ENCODE data around the gene LIM2. TPM values are rescaled to one million over a fixed set of nuclear protein-coding genes. Genes with fewer than 3 reads are reported as not detected.
"Not testable (repeated sequence)": the region's sequence is repeated elsewhere in the genome, so short reads cannot be mapped to it uniquely, and the experiment has no call there.

Gene LIM2
- polyA plus RNA-seq (2013, experiment 1 of 2) = not detected
- polyA plus RNA-seq (2013, experiment 2 of 2) = not detected

GRCh38 chr19:51387924-51388389 lies at the start of gene LIM2:
Gene LIM2, minus strand, starts transcription at chr19:51387974. Its CDS starts 531 bp downstream, at chr19:51387443.
- Histone ChIP-seq H3K9ac (ENCODE audit: low read depth, low read length) (no peak within 1 kb of the TSS), H3K9me3 (ENCODE audit: insufficient read depth, low read depth, low read length) (no peaks in the 10 kb centered on the region), H3K36me3 (ENCODE audit: insufficient read depth, low read length) (no peaks in the 10 kb centered on the region), H3K4me3 (ENCODE audit: low read length) (no peak within 1 kb of the TSS), H3K27ac (ENCODE audit: low read depth, low read length) (no peak within 1 kb of the TSS), H3K27me3 (ENCODE audit: insufficient read depth, low read length) (no peaks in the 10 kb centered on the region), H3K4me1 (ENCODE audit: insufficient read depth, low read length) (no peaks in the 10 kb centered on the region)
- WGBS = 92% methylated on average over 15 of the region's 15 CpGs

DNA sequence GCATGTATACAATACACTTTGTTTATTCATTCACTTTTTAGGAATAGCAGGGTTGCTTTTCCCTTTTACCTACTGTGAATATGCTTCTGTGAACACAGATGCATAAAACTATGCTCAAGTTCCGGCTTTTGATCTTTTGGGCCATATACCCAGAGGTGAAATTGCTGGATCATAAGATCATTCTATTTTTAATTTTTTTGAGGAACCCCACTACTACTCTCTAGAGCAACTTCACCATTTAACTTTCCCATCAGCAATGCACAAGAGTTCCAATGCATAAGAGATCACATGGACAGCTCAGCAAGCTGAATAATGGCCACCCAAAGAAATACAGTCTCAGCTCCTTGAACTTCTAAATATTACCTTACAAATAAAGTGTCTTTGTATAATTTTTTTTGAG lies 46.7 kb upstream of the LIM2 start:
- H3K36me3 ChIP-seq (ENCODE audit: insufficient read depth, low read length) = no peaks in the 10 kb centered on the region
- no peak overlapping the region for H3K27ac ChIP-seq (ENCODE audit: low read depth, low read length)
- H3K4me3 ChIP-seq (ENCODE audit: low read length) = no peak overlapping the region
- WGBS = 100% methylated on average over 1 of the region's 1 CpG
- no peaks in the 10 kb centered on the region for H3K4me1 ChIP-seq (ENCODE audit: insufficient read depth, low read length)
- H3K27me3 ChIP-seq (ENCODE audit: insufficient read depth, low read length) = peaks cover 5% of the 10 kb centered on the region
- no peaks in the 10 kb centered on the region for H3K9me3 ChIP-seq (ENCODE audit: insufficient read depth, low read depth, low read length)
- no peak overlapping the region for H3K9ac ChIP-seq (ENCODE audit: low read depth, low read length)

GRCh38 chr19:51433043-51433442 lies 45.3 kb upstream of the LIM2 start:
- H3K36me3 ChIP-seq (ENCODE audit: insufficient read depth, low read length) = no peaks in the 10 kb centered on the region
- H3K4me1 ChIP-seq (ENCODE audit: insufficient read depth, low read length) = no peaks in the 10 kb centered on the region
- H3K27ac ChIP-seq (ENCODE audit: low read depth, low read length) = no peak overlapping the region
- no peaks in the 10 kb centered on the region for H3K9me3 ChIP-seq (ENCODE audit: insufficient read depth, low read depth, low read length)
- H3K9ac ChIP-seq (ENCODE audit: low read depth, low read length) = no peak overlapping the region
- H3K4me3 ChIP-seq (ENCODE audit: low read length) = no peak overlapping the region
- peaks cover 5% of the 10 kb centered on the region for H3K27me3 ChIP-seq (ENCODE audit: insufficient read depth, low read length)
- WGBS = 88% methylated on average over 3 of the region's 4 CpGs

GRCh38 chr19:51431124-51431523 lies 43.4 kb upstream of the LIM2 start:
- no peaks in the 10 kb centered on the region for H3K9me3 ChIP-seq (ENCODE audit: insufficient read depth, low read depth, low read length)
- H3K27me3 ChIP-seq (ENCODE audit: insufficient read depth, low read length) = peaks cover 2% of the 10 kb centered on the region; the same call in 1 of the 2 replicates
- no peaks in the 10 kb centered on the region for H3K36me3 ChIP-seq (ENCODE audit: insufficient read depth, low read length)
- no peaks in the 10 kb centered on the region for H3K4me1 ChIP-seq (ENCODE audit: insufficient read depth, low read length)
- no peak overlapping the region for H3K9ac ChIP-seq (ENCODE audit: low read depth, low read length)
- H3K27ac ChIP-seq (ENCODE audit: low read depth, low read length) = no peak overlapping the region
- WGBS = 69% methylated on average over 2 of the region's 3 CpGs
- H3K4me3 ChIP-seq (ENCODE audit: low read length) = no peak overlapping the region

- Histone ChIP-seq H3K4me3 (ENCODE audit: low read length) (no peak overlapping the region), H3K4me1 (ENCODE audit: insufficient read depth, low read length) (no peaks in the 10 kb centered on the region), H3K9ac (ENCODE audit: low read depth, low read length) (no peak overlapping the region), H3K9me3 (ENCODE audit: insufficient read depth, low read depth, low read length) (no peaks in the 10 kb centered on the region), H3K27me3 (ENCODE audit: insufficient read depth, low read length) (no peaks in the 10 kb centered on the region), H3K36me3 (ENCODE audit: insufficient read depth, low read length) (no peaks in the 10 kb centered on the region), H3K27ac (ENCODE audit: low read depth, low read length) (no peak overlapping the region)
- WGBS = 73% methylated on average over 3 of the region's 3 CpGs
These were observed 42.4 kb upstream of the LIM2 start for GRCh38 chr19:51430221-51430620.

GRCh38 chr19:51427201-51427600 lies 39.4 kb upstream of the LIM2 start:
- Histone ChIP-seq H3K27ac (ENCODE audit: low read depth, low read length) (no peak overlapping the region), H3K9ac (ENCODE audit: low read depth, low read length) (no peak overlapping the region), H3K4me1 (ENCODE audit: insufficient read depth, low read length) (no peaks in the 10 kb centered on the region), H3K36me3 (ENCODE audit: insufficient read depth, low read length) (no peaks in the 10 kb centered on the region), H3K9me3 (ENCODE audit: insufficient read depth, low read depth, low read length) (no peaks in the 10 kb centered on the region), H3K4me3 (ENCODE audit: low read length) (no peak overlapping the region), H3K27me3 (ENCODE audit: insufficient read depth, low read length) (no peaks in the 10 kb centered on the region)
- 87% methylated on average over 3 of the region's 3 CpGs for WGBS

GRCh38 chr19:51422053-51422448 lies 34.3 kb upstream of the LIM2 start:
- Histone ChIP-seq H3K9ac (ENCODE audit: low read depth, low read length) (no peak overlapping the region), H3K27me3 (ENCODE audit: insufficient read depth, low read length) (peaks cover 11% of the 10 kb centered on the region), H3K36me3 (ENCODE audit: insufficient read depth, low read length) (no peaks in the 10 kb centered on the region), H3K27ac (ENCODE audit: low read depth, low read length) (no peak overlapping the region), H3K9me3 (ENCODE audit: insufficient read depth, low read depth, low read length) (no peaks in the 10 kb centered on the region), H3K4me3 (ENCODE audit: low read length) (peak overlapping the region; percentile 52), H3K4me1 (ENCODE audit: insufficient read depth, low read length) (no peaks in the 10 kb centered on the region)
- 9% methylated on average over 19 of the region's 19 CpGs for WGBS

GRCh38 chr19:51421229-51422052 lies 33.7 kb upstream of the LIM2 start:
- no peak overlapping the region for H3K27ac ChIP-seq (ENCODE audit: low read depth, low read length)
- H3K27me3 ChIP-seq (ENCODE audit: insufficient read depth, low read length) = peaks cover 11% of the 10 kb centered on the region
- H3K4me3 ChIP-seq (ENCODE audit: low read length) = peak overlapping the region; percentile 52
- no peaks in the 10 kb centered on the region for H3K4me1 ChIP-seq (ENCODE audit: insufficient read depth, low read length)
- 19% methylated on average over 38 of the region's 39 CpGs for WGBS
- H3K9ac ChIP-seq (ENCODE audit: low read depth, low read length) = no peak overlapping the region
- no peaks in the 10 kb centered on the region for H3K9me3 ChIP-seq (ENCODE audit: insufficient read depth, low read depth, low read length)
- no peaks in the 10 kb centered on the region for H3K36me3 ChIP-seq (ENCODE audit: insufficient read depth, low read length)

DNA sequence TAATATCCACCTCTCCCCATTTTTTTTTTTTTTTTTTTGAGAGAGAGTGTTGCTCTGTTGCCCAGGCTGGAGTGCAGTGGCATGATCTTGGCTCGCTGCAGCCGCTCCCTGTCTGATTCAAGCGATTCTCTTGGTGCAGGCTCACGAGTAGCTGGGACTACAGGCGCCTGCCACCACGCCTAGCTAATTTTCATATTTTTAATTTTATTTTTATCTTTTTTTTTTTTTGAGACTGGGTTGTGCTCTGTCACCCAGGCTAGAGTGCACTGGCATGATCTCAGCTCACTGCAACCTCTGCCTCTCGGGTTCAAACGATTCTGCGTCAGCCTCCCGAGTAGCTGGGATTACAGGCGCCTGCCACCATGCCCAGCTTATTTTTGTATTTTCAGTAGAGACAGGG lies 32.7 kb upstream of the LIM2 start:
- H3K27me3 ChIP-seq (ENCODE audit: insufficient read depth, low read length) = peaks cover 11% of the 10 kb centered on the region
- H3K36me3 ChIP-seq (ENCODE audit: insufficient read depth, low read length); H3K4me3 ChIP-seq (ENCODE audit: low read length); H3K9me3 ChIP-seq (ENCODE audit: insufficient read depth, low read depth, low read length); H3K27ac ChIP-seq (ENCODE audit: low read depth, low read length); H3K9ac ChIP-seq (ENCODE audit: low read depth, low read length); H3K4me1 ChIP-seq (ENCODE audit: insufficient read depth, low read length): not testable (repeated sequence)
- 92% methylated on average over 9 of the region's 11 CpGs for WGBS

DNA sequence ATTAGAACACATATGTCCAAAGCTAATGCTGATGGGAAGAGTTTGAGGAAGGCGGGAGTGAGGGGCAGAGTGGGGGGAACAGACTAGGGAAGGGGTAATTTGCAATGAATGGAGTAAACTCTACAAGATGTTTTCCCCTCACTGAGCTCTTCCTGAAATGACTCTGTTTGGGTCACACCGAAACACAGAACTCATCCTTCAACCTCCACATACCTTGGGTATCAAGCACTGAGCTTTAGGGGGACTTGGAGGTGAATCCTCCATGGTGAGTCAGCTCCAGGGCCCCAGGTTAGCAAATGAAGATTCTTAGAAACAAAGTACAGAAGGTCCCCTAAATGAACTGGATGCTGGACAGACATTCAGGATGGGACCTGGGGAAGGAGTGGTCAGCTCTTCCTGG lies 30.9 kb upstream of the LIM2 start:
- H3K9ac ChIP-seq (ENCODE audit: low read depth, low read length) = no peak overlapping the region
- H3K4me3 ChIP-seq (ENCODE audit: low read length) = no peak overlapping the region
- WGBS = 91% methylated on average over 2 of the region's 2 CpGs
- no peaks in the 10 kb centered on the region for H3K9me3 ChIP-seq (ENCODE audit: insufficient read depth, low read depth, low read length)
- no peaks in the 10 kb centered on the region for H3K4me1 ChIP-seq (ENCODE audit: insufficient read depth, low read length)
- H3K27ac ChIP-seq (ENCODE audit: low read depth, low read length) = no peak overlapping the region
- peaks cover 11% of the 10 kb centered on the region for H3K27me3 ChIP-seq (ENCODE audit: insufficient read depth, low read length)
- no peaks in the 10 kb centered on the region for H3K36me3 ChIP-seq (ENCODE audit: insufficient read depth, low read length)

GRCh38 chr19:51417810-51418157 lies 30.0 kb upstream of the LIM2 start:
- H3K9me3 ChIP-seq (ENCODE audit: insufficient read depth, low read depth, low read length) = no peaks in the 10 kb centered on the region
- peaks cover 11% of the 10 kb centered on the region for H3K27me3 ChIP-seq (ENCODE audit: insufficient read depth, low read length)
- H3K27ac ChIP-seq (ENCODE audit: low read depth, low read length) = no peak overlapping the region
- no peaks in the 10 kb centered on the region for H3K36me3 ChIP-seq (ENCODE audit: insufficient read depth, low read length)
- WGBS = 94% methylated on average over 2 of the region's 3 CpGs
- H3K9ac ChIP-seq (ENCODE audit: low read depth, low read length) = no peak overlapping the region
- no peaks in the 10 kb centered on the region for H3K4me1 ChIP-seq (ENCODE audit: insufficient read depth, low read length)
- H3K4me3 ChIP-seq (ENCODE audit: low read length) = no peak overlapping the region

All from HUES64 (cell line).